PFSK-1 (cell line): ENCODE results near the gene TUBA3D.

Experiments used
- POLR2AphosphoS5 ChIP-seq: IDR thresholded peaks from 2 replicates; pipeline ENCODE4 v1.6.1; 2012; ENCODE audit warnings: low read depth, mild to moderate bottlenecking, control low read depth, low read length, moderate library complexity
- SIN3A ChIP-seq: IDR thresholded peaks from 2 replicates; pipeline ENCODE4 v1.6.1; 2012; ENCODE audit warnings: mild to moderate bottlenecking, low read length, moderate library complexity, borderline replicate concordance; ENCODE audit not compliant: insufficient read depth
- TAF1 ChIP-seq: IDR thresholded peaks from 2 replicates; pipeline ENCODE4 v1.6.1; 2012; ENCODE audit warnings: low read length, control low read depth, borderline replicate concordance; ENCODE audit not compliant: insufficient read depth
- TF ChIP-seq, protein P1 (sequence below), 2 experiments: IDR thresholded peaks; 2 replicates each; pipeline versions ENCODE4 v1.6.1 to v1.8.0; 2011 to 2012; ENCODE audit warnings: low read depth in 2 of 2, low read length in 2 of 2, control low read depth in 1 of 2, inconsistent platforms in 1 of 2, mild to moderate bottlenecking in 1 of 2, moderate library complexity in 1 of 2; ENCODE audit not compliant: insufficient read depth in 1 of 2

DNA sequence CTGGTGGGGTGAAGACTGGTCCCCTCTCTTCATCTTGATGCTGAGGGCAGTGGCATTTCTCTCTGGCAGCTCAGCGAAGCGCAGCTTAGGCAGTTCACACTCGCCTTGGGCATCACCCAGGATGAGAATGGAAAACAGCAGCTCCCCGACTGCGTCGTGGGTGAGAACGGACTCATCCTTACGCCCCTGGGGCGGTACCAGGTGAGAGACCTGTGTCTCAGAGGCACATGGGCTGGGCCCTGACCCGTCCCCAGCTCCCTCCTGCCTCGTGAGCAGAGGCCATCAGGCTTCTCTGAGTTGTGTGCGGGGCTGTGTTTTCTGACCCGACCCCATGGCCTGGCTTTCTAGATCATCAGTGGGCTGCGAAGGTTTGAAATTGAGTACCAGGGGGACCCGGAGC is 43.5 kb downstream of the TUBA3D start:
- TF ChIP-seq POLR2AphosphoS5 (no peak), TAF1 (no peak), SIN3A (no peak)
- TF ChIP-seq, protein P1, sequence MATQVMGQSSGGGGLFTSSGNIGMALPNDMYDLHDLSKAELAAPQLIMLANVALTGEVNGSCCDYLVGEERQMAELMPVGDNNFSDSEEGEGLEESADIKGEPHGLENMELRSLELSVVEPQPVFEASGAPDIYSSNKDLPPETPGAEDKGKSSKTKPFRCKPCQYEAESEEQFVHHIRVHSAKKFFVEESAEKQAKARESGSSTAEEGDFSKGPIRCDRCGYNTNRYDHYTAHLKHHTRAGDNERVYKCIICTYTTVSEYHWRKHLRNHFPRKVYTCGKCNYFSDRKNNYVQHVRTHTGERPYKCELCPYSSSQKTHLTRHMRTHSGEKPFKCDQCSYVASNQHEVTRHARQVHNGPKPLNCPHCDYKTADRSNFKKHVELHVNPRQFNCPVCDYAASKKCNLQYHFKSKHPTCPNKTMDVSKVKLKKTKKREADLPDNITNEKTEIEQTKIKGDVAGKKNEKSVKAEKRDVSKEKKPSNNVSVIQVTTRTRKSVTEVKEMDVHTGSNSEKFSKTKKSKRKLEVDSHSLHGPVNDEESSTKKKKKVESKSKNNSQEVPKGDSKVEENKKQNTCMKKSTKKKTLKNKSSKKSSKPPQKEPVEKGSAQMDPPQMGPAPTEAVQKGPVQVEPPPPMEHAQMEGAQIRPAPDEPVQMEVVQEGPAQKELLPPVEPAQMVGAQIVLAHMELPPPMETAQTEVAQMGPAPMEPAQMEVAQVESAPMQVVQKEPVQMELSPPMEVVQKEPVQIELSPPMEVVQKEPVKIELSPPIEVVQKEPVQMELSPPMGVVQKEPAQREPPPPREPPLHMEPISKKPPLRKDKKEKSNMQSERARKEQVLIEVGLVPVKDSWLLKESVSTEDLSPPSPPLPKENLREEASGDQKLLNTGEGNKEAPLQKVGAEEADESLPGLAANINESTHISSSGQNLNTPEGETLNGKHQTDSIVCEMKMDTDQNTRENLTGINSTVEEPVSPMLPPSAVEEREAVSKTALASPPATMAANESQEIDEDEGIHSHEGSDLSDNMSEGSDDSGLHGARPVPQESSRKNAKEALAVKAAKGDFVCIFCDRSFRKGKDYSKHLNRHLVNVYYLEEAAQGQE (IDR thresholded peaks at IDR 0.05; ENCODE audit: insufficient read depth in 1 of 2, low read depth in 2 of 2, low read length in 2 of 2) = no peak
